Activated CD8-positive, alpha-beta T cell treated with anti-CD3 and anti-CD28 coated beads for 36 hours (primary cell): ENCODE results near the gene GAB1. TPM values are rescaled to one million over a fixed set of nuclear protein-coding genes. Genes with fewer than 3 reads are reported as not detected.

Experiments
- ATAC-seq: fragments of 200-7000 bp; cut with Tn5 transposase; one replicate; pipeline ENCODE4 v1.10.0; 2021; ENCODE audit warnings: mild to moderate bottlenecking, moderate library complexity
- CTCF ChIA-PET: fragments of 350-600 bp; sonication (Branson Sonifier 250); formaldehyde crosslinking; loops from one replicate; lab custom pipeline; 2021; ENCODE audit warnings: antibody characterized with exemption; lab: Charles Lee
- POLR2A ChIA-PET: fragments of 350-600 bp; sonication (Branson Sonifier 250); formaldehyde crosslinking; loops from one replicate; lab custom pipeline; 2021; ENCODE audit warnings: antibody characterized with exemption; lab: Charles Lee
- DNase-seq: peaks from one replicate; pipeline ENCODE4 v3.0.0-alpha.2; 2020
- H3K27ac Mint-ChIP-seq: one replicate; pipeline ENCODE4 v1.8.0; 2021; ENCODE audit warnings: mild to moderate bottlenecking, mixed read lengths
- H3K27me3 Mint-ChIP-seq: one replicate; pipeline ENCODE4 v1.8.0; 2021; ENCODE audit warnings: mixed read lengths
- H3K36me3 Mint-ChIP-seq: one replicate; pipeline ENCODE4 v1.8.0; 2021; ENCODE audit warnings: low read depth, mixed read lengths
- H3K4me1 Mint-ChIP-seq: one replicate; pipeline ENCODE4 v1.8.0; 2021; ENCODE audit warnings: low read depth, mixed read lengths
- H3K4me3 Mint-ChIP-seq: one replicate; pipeline ENCODE4 v1.8.0; 2021; ENCODE audit warnings: mild to moderate bottlenecking, moderate library complexity, mixed read lengths
- H3K9me3 Mint-ChIP-seq: one replicate; pipeline ENCODE4 v1.8.0; 2021; ENCODE audit warnings: mixed read lengths
- intact Hi-C: fragments of 100-400 bp; cut with micrococcal nuclease; formaldehyde crosslinking; loops from one replicate; pipeline ENCODE4 v1.10.0; 2022
- total RNA-seq, 2 experiments: library from RNA; stranded (reverse); gene quantifications; one replicate each; pipeline ENCODE4 v1.2.3, GENCODE V29; 2021
- TF ChIP-seq, protein P1 (sequence below): fragments of 200-600 bp; IDR thresholded peaks from one replicate; pipeline ENCODE4 v1.8.0; 2022; ENCODE audit warnings: antibody characterized with exemption, mild to moderate bottlenecking

The GAB1 gene
- total RNA-seq, 2 experiments from 2014 or later = 0.20 to 0.34 TPM

- no peak for ATAC-seq
- Mint-ChIP-seq H3K27me3 (peaks cover 3% of the 10 kb centered on the region), H3K27ac (no peak overlapping the region), H3K4me1 (no peaks in the 10 kb centered on the region), H3K36me3 (no peaks in the 10 kb centered on the region), H3K4me3 (no peak overlapping the region), H3K9me3 (peaks cover 7% of the 10 kb centered on the region)
- intact Hi-C loops = no loop called here
- DNase-seq = no peak
- TF ChIP-seq, protein P1, sequence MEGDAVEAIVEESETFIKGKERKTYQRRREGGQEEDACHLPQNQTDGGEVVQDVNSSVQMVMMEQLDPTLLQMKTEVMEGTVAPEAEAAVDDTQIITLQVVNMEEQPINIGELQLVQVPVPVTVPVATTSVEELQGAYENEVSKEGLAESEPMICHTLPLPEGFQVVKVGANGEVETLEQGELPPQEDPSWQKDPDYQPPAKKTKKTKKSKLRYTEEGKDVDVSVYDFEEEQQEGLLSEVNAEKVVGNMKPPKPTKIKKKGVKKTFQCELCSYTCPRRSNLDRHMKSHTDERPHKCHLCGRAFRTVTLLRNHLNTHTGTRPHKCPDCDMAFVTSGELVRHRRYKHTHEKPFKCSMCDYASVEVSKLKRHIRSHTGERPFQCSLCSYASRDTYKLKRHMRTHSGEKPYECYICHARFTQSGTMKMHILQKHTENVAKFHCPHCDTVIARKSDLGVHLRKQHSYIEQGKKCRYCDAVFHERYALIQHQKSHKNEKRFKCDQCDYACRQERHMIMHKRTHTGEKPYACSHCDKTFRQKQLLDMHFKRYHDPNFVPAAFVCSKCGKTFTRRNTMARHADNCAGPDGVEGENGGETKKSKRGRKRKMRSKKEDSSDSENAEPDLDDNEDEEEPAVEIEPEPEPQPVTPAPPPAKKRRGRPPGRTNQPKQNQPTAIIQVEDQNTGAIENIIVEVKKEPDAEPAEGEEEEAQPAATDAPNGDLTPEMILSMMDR = no peak
- CTCF ChIA-PET = no interaction called here
- POLR2A ChIA-PET = no interaction called here
These were observed 99.3 kb downstream of the GAB1 start for GRCh38 chr4:143435955-143436354.

- Mint-ChIP-seq H3K27ac (no peak overlapping the region), H3K27me3 (peaks cover 3% of the 10 kb centered on the region), H3K36me3 (no peaks in the 10 kb centered on the region), H3K9me3 (no peaks in the 10 kb centered on the region), H3K4me1 (no peaks in the 10 kb centered on the region), H3K4me3 (no peak overlapping the region)
- intact Hi-C loops = no loop called here
- no peak for ATAC-seq
- ChIA-PET POLR2A (no interaction called here), CTCF (no interaction called here)
- DNase-seq = no peak
- TF ChIP-seq, protein P1 = no peak
These were observed 100.8 kb downstream of the GAB1 start for GRCh38 chr4:143437476-143437875.

DNA sequence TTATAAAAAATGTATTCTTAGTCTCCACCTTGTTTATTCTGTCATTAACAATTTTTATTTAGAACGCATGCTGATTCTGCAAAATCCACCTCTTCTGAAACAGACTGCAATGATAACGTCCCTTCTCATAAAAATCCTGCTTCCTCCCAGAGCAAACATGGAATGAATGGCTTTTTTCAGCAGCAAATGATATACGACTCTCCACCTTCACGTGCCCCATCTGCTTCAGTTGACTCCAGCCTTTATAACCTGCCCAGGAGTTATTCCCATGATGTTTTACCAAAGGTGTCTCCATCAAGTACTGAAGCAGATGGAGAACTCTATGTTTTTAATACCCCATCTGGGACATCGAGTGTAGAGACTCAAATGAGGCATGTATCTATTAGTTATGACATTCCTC, 101.3 kb downstream of the GAB1 start:
- TF ChIP-seq, protein P1 = no peak
- POLR2A ChIA-PET = no interaction called here

DNA sequence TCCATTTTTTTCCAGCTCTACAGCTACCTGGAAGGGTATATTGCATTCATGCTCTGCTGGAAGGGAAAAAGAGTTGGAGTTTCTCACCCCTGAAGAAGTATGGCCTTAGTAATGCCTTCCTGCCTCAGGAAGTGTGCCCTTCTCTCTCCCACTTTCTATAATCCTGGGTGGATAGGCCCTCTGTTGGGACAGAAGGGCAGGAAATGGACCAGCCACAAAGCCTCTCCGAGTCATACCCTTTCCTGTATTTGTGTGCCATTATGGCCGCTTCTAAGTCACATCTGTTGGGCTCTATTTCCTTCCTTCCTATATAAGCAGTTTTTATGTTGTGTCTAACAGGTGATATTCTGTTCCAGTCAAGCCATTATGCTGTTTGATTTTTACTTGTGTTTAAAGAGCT, 102.0 kb downstream of the GAB1 start:
- TF ChIP-seq, protein P1 = no peak
- ChIA-PET POLR2A (no interaction called here), CTCF (no interaction called here)
- intact Hi-C loops = no loop called here
- no peaks in the 10 kb centered on the region for H3K9me3 Mint-ChIP-seq
- H3K4me3 Mint-ChIP-seq = no peak overlapping the region
- H3K27me3 Mint-ChIP-seq = peaks cover 3% of the 10 kb centered on the region
- no peak overlapping the region for H3K27ac Mint-ChIP-seq
- no peak for DNase-seq
- no peaks in the 10 kb centered on the region for H3K36me3 Mint-ChIP-seq
- ATAC-seq = no peak
- H3K4me1 Mint-ChIP-seq = no peaks in the 10 kb centered on the region

More for the DNA sequence above, 101.3 kb downstream of the GAB1 start:
- ATAC-seq (no peak), DNase-seq (no peak)
- Mint-ChIP-seq H3K27me3 (peaks cover 3% of the 10 kb centered on the region), H3K9me3 (no peaks in the 10 kb centered on the region), H3K36me3 (no peaks in the 10 kb centered on the region), H3K4me3 (no peak overlapping the region), H3K4me1 (no peaks in the 10 kb centered on the region), H3K27ac (no peak overlapping the region)
- CTCF ChIA-PET = no interaction called here
- intact Hi-C loops = no loop called here

DNA sequence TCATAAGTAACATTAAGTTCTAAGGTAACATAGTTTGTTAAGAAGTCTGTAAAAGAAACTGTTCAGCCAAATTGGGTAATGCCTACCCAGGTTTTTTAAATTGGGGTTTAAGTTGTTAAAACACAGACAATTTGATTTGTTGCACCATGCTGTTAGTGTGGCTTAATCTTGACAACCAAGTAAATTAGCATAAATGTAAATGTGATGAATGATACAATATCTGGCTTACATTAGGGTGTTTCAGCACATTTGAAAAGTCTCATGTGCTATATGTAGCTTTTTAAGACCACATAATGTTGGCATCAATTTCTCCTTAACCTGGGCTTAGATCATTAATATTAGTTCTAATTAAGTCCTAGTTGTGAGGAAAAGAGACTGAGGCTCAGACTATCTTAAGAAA, 104.4 kb downstream of the GAB1 start:
- POLR2A ChIA-PET = interaction anchor here (1.1 kb wide), 1 partner anchor 16 kb away, joined by 3 read pairs; no protein-coding TSS in a partner anchor
- H3K36me3 Mint-ChIP-seq = no peaks in the 10 kb centered on the region
- CTCF ChIA-PET = no interaction called here
- no peak overlapping the region for H3K27ac Mint-ChIP-seq
- intact Hi-C loops = no loop called here
- no peaks in the 10 kb centered on the region for H3K9me3 Mint-ChIP-seq
- no peaks in the 10 kb centered on the region for H3K4me1 Mint-ChIP-seq
- no peak for DNase-seq
- TF ChIP-seq, protein P1 = no peak
- peaks cover 3% of the 10 kb centered on the region for H3K27me3 Mint-ChIP-seq
- no peak overlapping the region for H3K4me3 Mint-ChIP-seq
- ATAC-seq = no peak
